HG03378 (cell line): ENCODE data around the gene DUSP3.
"Not testable (repeated sequence)": the region's sequence is repeated elsewhere in the genome, so short reads cannot be mapped to it uniquely, and the experiment has no call there.

ENCODE experiments used
- ATAC-seq: cut with Tn5 transposase; IDR thresholded peaks from one replicate; pipeline ENCODE4 v1.9.1; 2021; ENCODE audit warnings: mild to moderate bottlenecking, moderate library complexity; ENCODE audit not compliant: unreplicated experiment

DUSP3 gene

GRCh38 chr17:43803758-43804157, 25.0 kb upstream of the DUSP3 start:
- ATAC-seq: no peak

GRCh38 chr17:43801844-43802243, 23.1 kb upstream of the DUSP3 start:
- no peak for ATAC-seq

GRCh38 chr17:43800736-43801135, 22.0 kb upstream of the DUSP3 start:
- no peak for ATAC-seq

GRCh38 chr17:43799047-43799446, 20.3 kb upstream of the DUSP3 start:
- ATAC-seq: no peak

- not testable (repeated sequence) for ATAC-seq
Measured at GRCh38 chr17:43798024-43798423, 19.2 kb upstream of the DUSP3 start.

- ATAC-seq: not testable (repeated sequence)
Measured at GRCh38 chr17:43792668-43793067, 13.9 kb upstream of the DUSP3 start.

GRCh38 chr17:43791589-43791988, 12.8 kb upstream of the DUSP3 start:
- ATAC-seq: no peak

- no peak for ATAC-seq
Measured at GRCh38 chr17:43790311-43790940, 11.6 kb upstream of the DUSP3 start.

- no peak for ATAC-seq
Measured at GRCh38 chr17:43789482-43789881, 10.7 kb upstream of the DUSP3 start.

GRCh38 chr17:43788540-43788939, 9.8 kb upstream of the DUSP3 start:
- no peak for ATAC-seq

- ATAC-seq: no peak
Measured at GRCh38 chr17:43787728-43788127, 9.0 kb upstream of the DUSP3 start.

- no peak for ATAC-seq
Measured at GRCh38 chr17:43784628-43785101, 5.9 kb upstream of the DUSP3 start.

GRCh38 chr17:43784068-43784467, 5.3 kb upstream of the DUSP3 start:
- ATAC-seq: no peak

- no peak for ATAC-seq
Measured at GRCh38 chr17:43782913-43783680, 4.3 kb upstream of the DUSP3 start.

GRCh38 chr17:43780135-43780534, 1.4 kb upstream of the DUSP3 start, which contains the start of gene CFAP97D1:
Gene CFAP97D1 (plus strand): TSS chr17:43780435. CDS start chr17:43780463, 28 bp downstream.
- ATAC-seq: no peak

- no peak for ATAC-seq
Measured at GRCh38 chr17:43779145-43780125, 658 bp upstream of the DUSP3 start.

- ATAC-seq: no peak
Measured at GRCh38 chr17:43774304-43775250, 4.2 kb downstream of the DUSP3 start.

- ATAC-seq: no peak
Measured at GRCh38 chr17:43772877-43773648, 5.7 kb downstream of the DUSP3 start.

- ATAC-seq: no peak
Measured at GRCh38 chr17:43771463-43771862, 7.3 kb downstream of the DUSP3 start.
